Ishikawa (cell line): ENCODE data around the gene MAPKAPK5.

Experiments
- CEBPB ChIP-seq: IDR thresholded peaks from 2 replicates; pipeline ENCODE4 v1.6.1; 2012
- CREB1 ChIP-seq: IDR thresholded peaks from 2 replicates; pipeline ENCODE4 v1.6.1; 2012; ENCODE audit warnings: low read depth
- EGR1 ChIP-seq: IDR thresholded peaks from 2 replicates; pipeline ENCODE4 v1.6.1; 2012
- EP300 ChIP-seq: IDR thresholded peaks from 2 replicates; pipeline ENCODE4 v1.6.1; 2012; ENCODE audit warnings: borderline replicate concordance
- FOXM1 ChIP-seq: IDR thresholded peaks from 2 replicates; pipeline ENCODE4 v1.6.1; 2012; ENCODE audit warnings: low read depth, borderline replicate concordance
- NFIC ChIP-seq: IDR thresholded peaks from 2 replicates; pipeline ENCODE4 v1.6.1; 2012
- RAD21 ChIP-seq: IDR thresholded peaks from 2 replicates; pipeline ENCODE4 v1.6.1; 2012; ENCODE audit warnings: low read depth
- TAF1 ChIP-seq: IDR thresholded peaks from 2 replicates; pipeline ENCODE4 v1.6.1; 2012; ENCODE audit warnings: low read depth, mild to moderate bottlenecking
- TCF12 ChIP-seq: IDR thresholded peaks from 2 replicates; pipeline ENCODE4 v1.6.1; 2012; ENCODE audit warnings: low read depth
- TEAD4 ChIP-seq: IDR thresholded peaks from 2 replicates; pipeline ENCODE4 v1.6.1; 2012
- YY1 ChIP-seq: IDR thresholded peaks from 2 replicates; pipeline ENCODE4 v1.6.1; 2012; ENCODE audit warnings: low read depth
- ZBTB7A ChIP-seq: IDR thresholded peaks from 2 replicates; pipeline ENCODE4 v1.6.1; 2012; ENCODE audit warnings: low read depth
- TF ChIP-seq, protein P1 (sequence below): IDR thresholded peaks from 2 replicates; pipeline ENCODE4 v1.6.1; 2012
- TF ChIP-seq, protein P2 (sequence below): IDR thresholded peaks from 2 replicates; pipeline ENCODE4 v1.6.1; 2012; ENCODE audit warnings: low read depth, mild to moderate bottlenecking
- TF ChIP-seq, protein P3 (sequence below): IDR thresholded peaks from 2 replicates; pipeline ENCODE4 v1.6.1; 2012

Gene MAPKAPK5

DNA sequence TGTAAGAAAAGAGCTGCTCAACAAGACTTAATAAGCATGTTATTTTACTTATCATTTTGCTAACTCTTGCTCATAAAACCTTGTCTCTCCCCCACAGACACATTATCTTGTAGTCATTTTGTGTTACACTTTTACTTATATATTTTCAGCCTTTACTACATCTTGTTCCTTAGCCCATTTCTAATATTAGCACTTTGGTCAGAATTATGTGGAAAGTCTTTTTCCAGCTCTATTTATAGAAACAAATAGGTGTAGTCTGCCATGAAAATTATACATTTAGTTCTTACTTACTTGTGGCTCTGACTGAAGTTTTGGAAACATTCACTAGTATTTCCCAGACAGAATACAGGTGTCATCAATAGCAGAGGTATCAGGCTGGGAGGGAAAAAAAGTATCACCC lies 94.8 kb downstream of the MAPKAPK5 start:
- TF ChIP-seq CREB1 (no peak), EP300 (no peak), TAF1 (no peak), TEAD4 (no peak)
- TF ChIP-seq, protein P1, sequence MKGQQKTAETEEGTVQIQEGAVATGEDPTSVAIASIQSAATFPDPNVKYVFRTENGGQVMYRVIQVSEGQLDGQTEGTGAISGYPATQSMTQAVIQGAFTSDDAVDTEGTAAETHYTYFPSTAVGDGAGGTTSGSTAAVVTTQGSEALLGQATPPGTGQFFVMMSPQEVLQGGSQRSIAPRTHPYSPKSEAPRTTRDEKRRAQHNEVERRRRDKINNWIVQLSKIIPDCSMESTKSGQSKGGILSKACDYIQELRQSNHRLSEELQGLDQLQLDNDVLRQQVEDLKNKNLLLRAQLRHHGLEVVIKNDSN = no peak

DNA sequence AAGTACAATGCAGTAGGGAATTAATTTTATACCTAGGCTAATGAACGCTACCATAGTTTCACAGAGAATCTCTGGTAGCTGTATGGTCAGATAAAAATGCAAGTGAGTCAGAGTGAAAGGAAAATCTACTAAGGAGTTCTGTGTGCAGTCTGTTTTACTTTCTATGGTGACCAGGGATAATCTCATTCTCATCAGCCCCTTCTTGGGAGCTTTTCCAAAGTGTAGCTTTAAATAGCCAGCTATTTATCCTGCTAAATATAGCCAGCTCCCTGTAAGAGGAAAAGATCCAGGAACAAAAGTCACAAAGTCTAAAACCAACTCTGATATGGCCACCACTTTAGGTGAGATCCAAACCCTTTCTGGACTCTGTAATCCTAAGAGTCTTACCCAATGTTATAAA lies 95.4 kb downstream of the MAPKAPK5 start:
- TF ChIP-seq TCF12 (no peak), TAF1 (no peak), ZBTB7A (no peak), FOXM1 (no peak), RAD21 (no peak), NFIC (no peak), EGR1 (no peak), EP300 (no peak), TEAD4 (no peak), CEBPB (no peak), YY1 (no peak)
- TF ChIP-seq, protein P1 = no peak
- TF ChIP-seq, protein P2, sequence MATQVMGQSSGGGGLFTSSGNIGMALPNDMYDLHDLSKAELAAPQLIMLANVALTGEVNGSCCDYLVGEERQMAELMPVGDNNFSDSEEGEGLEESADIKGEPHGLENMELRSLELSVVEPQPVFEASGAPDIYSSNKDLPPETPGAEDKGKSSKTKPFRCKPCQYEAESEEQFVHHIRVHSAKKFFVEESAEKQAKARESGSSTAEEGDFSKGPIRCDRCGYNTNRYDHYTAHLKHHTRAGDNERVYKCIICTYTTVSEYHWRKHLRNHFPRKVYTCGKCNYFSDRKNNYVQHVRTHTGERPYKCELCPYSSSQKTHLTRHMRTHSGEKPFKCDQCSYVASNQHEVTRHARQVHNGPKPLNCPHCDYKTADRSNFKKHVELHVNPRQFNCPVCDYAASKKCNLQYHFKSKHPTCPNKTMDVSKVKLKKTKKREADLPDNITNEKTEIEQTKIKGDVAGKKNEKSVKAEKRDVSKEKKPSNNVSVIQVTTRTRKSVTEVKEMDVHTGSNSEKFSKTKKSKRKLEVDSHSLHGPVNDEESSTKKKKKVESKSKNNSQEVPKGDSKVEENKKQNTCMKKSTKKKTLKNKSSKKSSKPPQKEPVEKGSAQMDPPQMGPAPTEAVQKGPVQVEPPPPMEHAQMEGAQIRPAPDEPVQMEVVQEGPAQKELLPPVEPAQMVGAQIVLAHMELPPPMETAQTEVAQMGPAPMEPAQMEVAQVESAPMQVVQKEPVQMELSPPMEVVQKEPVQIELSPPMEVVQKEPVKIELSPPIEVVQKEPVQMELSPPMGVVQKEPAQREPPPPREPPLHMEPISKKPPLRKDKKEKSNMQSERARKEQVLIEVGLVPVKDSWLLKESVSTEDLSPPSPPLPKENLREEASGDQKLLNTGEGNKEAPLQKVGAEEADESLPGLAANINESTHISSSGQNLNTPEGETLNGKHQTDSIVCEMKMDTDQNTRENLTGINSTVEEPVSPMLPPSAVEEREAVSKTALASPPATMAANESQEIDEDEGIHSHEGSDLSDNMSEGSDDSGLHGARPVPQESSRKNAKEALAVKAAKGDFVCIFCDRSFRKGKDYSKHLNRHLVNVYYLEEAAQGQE = no peak
- TF ChIP-seq, protein P3, sequence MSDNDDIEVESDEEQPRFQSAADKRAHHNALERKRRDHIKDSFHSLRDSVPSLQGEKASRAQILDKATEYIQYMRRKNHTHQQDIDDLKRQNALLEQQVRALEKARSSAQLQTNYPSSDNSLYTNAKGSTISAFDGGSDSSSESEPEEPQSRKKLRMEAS = no peak

DNA sequence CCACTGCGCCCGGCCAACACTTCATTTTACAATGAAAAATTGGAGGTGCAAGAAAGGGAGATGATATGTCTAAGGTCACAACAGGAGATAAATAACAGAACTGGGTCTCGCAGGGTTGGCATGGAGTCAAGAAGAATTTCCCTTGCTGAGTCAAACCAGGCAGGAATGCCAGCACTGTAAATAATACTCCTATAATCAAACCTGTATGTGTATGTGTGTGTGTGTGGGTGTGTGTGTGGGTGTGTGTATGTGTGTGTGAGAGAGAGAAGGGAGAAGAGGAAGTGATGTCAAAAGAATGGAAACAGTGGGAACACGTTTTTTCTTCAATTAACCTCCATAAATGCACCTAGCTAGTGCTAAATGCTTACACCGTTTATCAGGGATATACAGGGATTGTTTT lies 100.5 kb downstream of the MAPKAPK5 start:
- TF ChIP-seq TCF12 = no peak
- TF ChIP-seq RAD21 = no peak
- no peak for TF ChIP-seq YY1
- TF ChIP-seq, protein P1 = no peak
- no peak for TF ChIP-seq TEAD4
- TF ChIP-seq, protein P3 = no peak

DNA sequence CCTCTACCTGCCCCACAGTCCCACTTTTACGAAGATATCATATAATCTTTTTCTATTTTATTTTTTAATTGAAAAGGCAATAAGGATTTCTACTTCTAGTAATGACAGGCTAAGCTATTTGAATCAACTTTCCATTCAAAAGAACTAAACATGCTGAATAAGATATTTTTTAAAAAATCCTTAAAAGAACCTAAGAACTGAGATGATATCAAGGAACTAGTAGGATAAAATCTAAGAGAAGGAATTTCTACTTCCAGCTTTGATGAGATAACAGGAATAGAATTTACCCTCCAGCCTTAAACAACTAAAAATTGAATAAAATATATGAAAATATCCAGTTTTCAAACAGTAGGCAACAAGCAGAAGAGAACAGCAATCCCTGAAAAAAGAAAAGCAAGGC lies 101.9 kb downstream of the MAPKAPK5 start:
- TF ChIP-seq FOXM1 = no peak
- no peak for TF ChIP-seq ZBTB7A
- TF ChIP-seq, protein P2 = no peak
- TF ChIP-seq TEAD4 = no peak
- no peak for TF ChIP-seq EGR1
- no peak for TF ChIP-seq CREB1
